ENCODE data around the gene ZCCHC2. TPM values are rescaled to one million over a fixed set of nuclear protein-coding genes. Genes with fewer than 3 reads are reported as not detected.

The ZCCHC2 gene
- polyA plus RNA-seq, 1 donor (not counting 4 experiments of a cell fraction or from before 2014, with no cell fraction given): 12.9 TPM

GRCh38 chr18:62574776-62575175, 52.0 kb downstream of the ZCCHC2 start:
- FAIRE-seq (no peak), DNase-seq (ENCODE audit: low read depth, low spot score) (no peak)
- Histone ChIP-seq H3K9me1 (ENCODE audit: control insufficient read depth, extremely low read depth, insufficient read depth, low read length) (peaks cover 2% of the 10 kb centered on the region), H3K36me3 (ENCODE audit: control insufficient read depth in 2 of 2, extremely low read depth in 1 of 2, insufficient read depth in 2 of 2, low read length in 2 of 2) (peaks cover 22 to 27% of the 10 kb centered on the region in 2 experiments), H3K27ac (ENCODE audit: control insufficient read depth, insufficient read depth, low read length) (no peak overlapping the region), H3K4me2 (ENCODE audit: control insufficient read depth, extremely low read depth, insufficient read depth, low read depth, low read length) (no peak overlapping the region), H3K9me3 (ENCODE audit: control insufficient read depth, low read depth, low read length) (no peaks in the 10 kb centered on the region), H2AFZ (ENCODE audit: control insufficient read depth, low read length) (no peak overlapping the region), H3K27me3 (ENCODE audit: control insufficient read depth, extremely low read depth, insufficient read depth, low read length) (no peaks in the 10 kb centered on the region), H3K9ac (ENCODE audit: control insufficient read depth, extremely low read depth, insufficient read depth, low read length) (no peak overlapping the region), H3K79me2 (ENCODE audit: control insufficient read depth, insufficient read depth, low read length) (no peaks in the 10 kb centered on the region), H3K4me1 (ENCODE audit: control insufficient read depth, extremely low read depth, insufficient read depth, low read length) (peaks cover 7% of the 10 kb centered on the region), H3K4me3 (ENCODE audit: control insufficient read depth in 2 of 3, extremely low read depth in 1 of 3, insufficient read depth in 2 of 3, low read depth in 1 of 3, low read length in 3 of 3) (no peak overlapping the region), H4K20me1 (ENCODE audit: control insufficient read depth, extremely low read depth, insufficient read depth, low read length) (no peaks in the 10 kb centered on the region)
- dilution Hi-C loops (cut with MboI; ENCODE audit: extremely low pct_ligation_motif_present, low sequenced_read_pairs): no loop called here
- TF ChIP-seq EZH2 (IDR thresholded peaks at IDR 0.05; ENCODE audit: low read length) (no peak), CTCF (optimal IDR thresholded peaks at IDR 0.05 in 1 of 3, IDR thresholded peaks at IDR 0.05 in 1 of 3, conservative IDR thresholded peaks at IDR 0.05 in 1 of 3; ENCODE audit: extremely low read depth in 1 of 3, insufficient read depth in 2 of 3, low read length in 3 of 3) (no peak)

GRCh38 chr18:62576271-62576670, 53.4 kb downstream of the ZCCHC2 start:
- no peak overlapping the region for H3K9ac ChIP-seq (ENCODE audit: control insufficient read depth, extremely low read depth, insufficient read depth, low read length)
- no peak overlapping the region for H3K27ac ChIP-seq (ENCODE audit: control insufficient read depth, insufficient read depth, low read length)
- peaks cover 7% of the 10 kb centered on the region for H3K4me1 ChIP-seq (ENCODE audit: control insufficient read depth, extremely low read depth, insufficient read depth, low read length)
- H3K36me3 ChIP-seq (ENCODE audit: control insufficient read depth in 2 of 2, extremely low read depth in 1 of 2, insufficient read depth in 2 of 2, low read length in 2 of 2): peaks cover 20 to 27% of the 10 kb centered on the region in 2 experiments
- no peaks in the 10 kb centered on the region for H3K9me3 ChIP-seq (ENCODE audit: control insufficient read depth, low read depth, low read length)
- no peak overlapping the region for H2AFZ ChIP-seq (ENCODE audit: control insufficient read depth, low read length)
- no peak overlapping the region for H3K4me3 ChIP-seq (ENCODE audit: control insufficient read depth in 2 of 3, extremely low read depth in 1 of 3, insufficient read depth in 2 of 3, low read depth in 1 of 3, low read length in 3 of 3)
- FAIRE-seq (no peak), DNase-seq (ENCODE audit: low read depth, low spot score) (no peak)
- dilution Hi-C loops (cut with MboI; ENCODE audit: extremely low pct_ligation_motif_present, low sequenced_read_pairs): no loop called here
- H3K9me1 ChIP-seq (ENCODE audit: control insufficient read depth, extremely low read depth, insufficient read depth, low read length): peaks cover 2% of the 10 kb centered on the region
- H3K79me2 ChIP-seq (ENCODE audit: control insufficient read depth, insufficient read depth, low read length): no peaks in the 10 kb centered on the region
- no peaks in the 10 kb centered on the region for H3K27me3 ChIP-seq (ENCODE audit: control insufficient read depth, extremely low read depth, insufficient read depth, low read length)
- no peak for TF ChIP-seq CTCF (optimal IDR thresholded peaks at IDR 0.05 in 1 of 3, IDR thresholded peaks at IDR 0.05 in 1 of 3, conservative IDR thresholded peaks at IDR 0.05 in 1 of 3; ENCODE audit: extremely low read depth in 1 of 3, insufficient read depth in 2 of 3, low read length in 3 of 3)
- no peak for TF ChIP-seq EZH2 (IDR thresholded peaks at IDR 0.05; ENCODE audit: low read length)
- no peaks in the 10 kb centered on the region for H4K20me1 ChIP-seq (ENCODE audit: control insufficient read depth, extremely low read depth, insufficient read depth, low read length)
- H3K4me2 ChIP-seq (ENCODE audit: control insufficient read depth, extremely low read depth, insufficient read depth, low read depth, low read length): no peak overlapping the region
